HG03457 (cell line): ENCODE data around the gene SPNS2.

Source experiments
- ATAC-seq: cut with Tn5 transposase; IDR thresholded peaks from one replicate; pipeline ENCODE4 v1.9.1; 2021; ENCODE audit warnings: moderate number of reproducible peaks; ENCODE audit not compliant: unreplicated experiment

Gene SPNS2

DNA sequence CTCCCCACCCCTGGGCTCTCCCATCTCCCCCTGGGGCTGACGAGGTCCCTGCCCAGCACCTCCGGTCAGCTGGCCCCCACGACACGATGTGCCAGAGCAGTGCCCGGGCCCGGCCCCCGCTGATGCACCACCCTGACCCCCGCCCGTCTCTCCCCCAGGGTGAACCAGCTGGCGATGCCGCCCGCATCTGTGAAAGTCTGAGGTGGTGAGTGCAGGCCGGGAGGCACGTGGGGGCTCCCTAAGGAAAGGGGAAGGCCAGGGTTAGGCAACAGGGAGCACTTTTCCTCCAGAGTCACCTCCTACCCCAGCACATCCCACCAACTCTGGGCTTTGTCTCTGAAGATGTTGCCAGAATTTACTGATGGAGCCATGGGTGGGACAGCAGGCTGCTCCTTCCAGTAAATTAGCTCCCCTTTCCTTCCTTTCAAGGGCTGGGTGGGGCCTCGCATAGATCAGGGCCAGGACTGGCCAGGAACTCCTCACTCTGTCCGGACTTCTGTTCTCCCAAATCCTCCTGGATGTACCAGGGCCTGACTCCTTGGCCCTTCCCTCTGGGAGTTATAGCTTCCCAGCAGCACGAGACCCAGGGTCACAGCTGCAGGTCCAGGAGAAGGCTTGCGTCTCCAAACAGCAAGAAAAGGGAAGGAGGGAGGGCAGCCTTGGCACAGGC lies 38.2 kb downstream of the SPNS2 start:
- no peak for ATAC-seq

DNA sequence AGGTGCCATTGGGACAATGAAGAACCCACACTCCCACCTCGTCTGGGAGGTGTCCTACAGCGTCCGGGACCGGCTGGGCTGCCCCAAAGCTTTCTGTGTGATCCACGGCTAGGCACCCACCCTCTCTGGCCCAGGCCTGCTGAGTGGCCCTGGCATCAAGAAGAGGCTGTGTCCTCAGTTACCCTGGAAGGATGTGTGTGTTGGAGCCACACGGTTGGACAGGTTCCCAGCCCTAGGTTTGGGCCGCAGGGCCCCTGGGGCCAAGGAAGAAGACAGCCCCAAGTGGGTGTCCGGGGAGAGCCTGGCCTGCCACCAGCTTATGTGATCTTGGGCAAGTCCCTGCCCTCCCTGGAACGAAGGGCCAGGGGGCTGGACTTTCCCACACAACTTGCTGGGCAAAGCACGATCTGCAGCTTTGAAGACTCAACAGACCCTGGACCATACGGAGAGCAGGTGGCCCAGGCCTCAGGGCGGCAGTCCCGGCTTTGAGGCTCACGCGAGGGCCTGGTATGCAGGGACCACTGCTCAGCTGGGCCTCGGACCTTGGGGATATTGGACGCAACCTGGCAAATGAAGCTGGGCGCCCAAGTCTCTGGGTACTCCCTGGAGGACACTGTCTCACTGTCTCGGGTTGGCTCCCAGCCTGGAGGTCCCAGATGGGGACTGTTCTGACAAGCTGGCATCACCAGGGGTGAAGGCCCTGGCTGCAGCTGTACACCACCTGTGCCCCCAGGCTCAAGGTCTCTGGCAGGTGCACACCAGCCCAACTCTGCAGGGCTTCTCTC lies 39.0 kb downstream of the SPNS2 start:
- ATAC-seq: no peak

DNA sequence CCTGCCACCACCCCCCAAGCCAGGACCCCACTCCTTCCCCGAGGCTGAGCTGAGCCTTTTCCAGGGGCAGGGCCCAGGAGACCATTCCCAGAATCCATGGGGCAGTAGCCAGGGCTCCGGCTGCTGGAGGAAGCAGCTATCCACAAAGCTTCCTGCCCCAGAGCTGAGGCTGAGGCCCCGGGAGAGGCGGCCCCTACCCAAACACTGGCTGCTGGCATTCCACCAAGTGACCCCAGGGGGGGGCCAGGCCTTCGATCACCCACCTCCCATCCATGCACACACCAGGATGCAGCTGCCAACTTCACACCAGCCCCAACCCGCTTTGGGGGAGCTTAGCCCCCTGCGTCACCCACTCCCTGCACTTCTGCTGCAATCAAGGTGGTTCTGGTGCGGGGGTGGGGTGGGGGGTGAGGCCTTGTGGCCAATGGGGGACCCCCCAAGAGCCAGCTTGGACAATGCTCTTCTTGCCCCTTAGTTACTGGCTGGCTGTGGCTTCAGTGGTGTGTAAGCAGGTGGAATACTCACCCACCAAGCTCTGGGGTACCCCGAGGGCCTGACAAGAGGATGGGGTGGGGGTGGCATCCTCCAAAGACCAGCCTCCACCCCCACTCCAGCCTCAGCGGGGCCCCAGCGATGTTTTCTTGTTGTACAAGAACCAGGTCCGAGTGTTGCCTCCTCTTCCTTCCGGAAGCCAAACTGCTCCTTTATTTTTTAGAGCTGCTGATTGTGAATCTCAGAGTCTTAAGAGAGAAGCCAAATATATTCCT lies 39.7 kb downstream of the SPNS2 start:
- ATAC-seq: no peak

DNA sequence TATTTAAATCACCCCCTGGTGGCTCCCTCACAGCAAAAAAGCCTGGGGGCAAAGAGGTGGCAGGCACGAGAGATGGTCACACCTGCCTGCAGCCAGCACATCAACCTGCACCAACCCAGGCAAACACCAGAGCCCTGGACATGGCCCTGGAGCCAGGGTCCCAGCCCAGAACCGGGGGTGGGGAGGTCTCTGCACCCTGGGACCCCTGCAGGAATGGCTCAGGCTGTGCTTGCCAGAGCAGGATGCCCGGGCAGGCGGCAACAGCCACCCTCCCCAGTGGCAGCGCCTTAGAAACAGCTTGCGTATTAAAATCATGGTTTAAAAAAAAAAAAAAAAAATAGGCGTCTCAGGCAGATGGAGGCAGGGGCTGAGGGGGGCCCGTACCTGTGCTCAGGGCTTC lies 40.3 kb downstream of the SPNS2 start:
- no peak for ATAC-seq

DNA sequence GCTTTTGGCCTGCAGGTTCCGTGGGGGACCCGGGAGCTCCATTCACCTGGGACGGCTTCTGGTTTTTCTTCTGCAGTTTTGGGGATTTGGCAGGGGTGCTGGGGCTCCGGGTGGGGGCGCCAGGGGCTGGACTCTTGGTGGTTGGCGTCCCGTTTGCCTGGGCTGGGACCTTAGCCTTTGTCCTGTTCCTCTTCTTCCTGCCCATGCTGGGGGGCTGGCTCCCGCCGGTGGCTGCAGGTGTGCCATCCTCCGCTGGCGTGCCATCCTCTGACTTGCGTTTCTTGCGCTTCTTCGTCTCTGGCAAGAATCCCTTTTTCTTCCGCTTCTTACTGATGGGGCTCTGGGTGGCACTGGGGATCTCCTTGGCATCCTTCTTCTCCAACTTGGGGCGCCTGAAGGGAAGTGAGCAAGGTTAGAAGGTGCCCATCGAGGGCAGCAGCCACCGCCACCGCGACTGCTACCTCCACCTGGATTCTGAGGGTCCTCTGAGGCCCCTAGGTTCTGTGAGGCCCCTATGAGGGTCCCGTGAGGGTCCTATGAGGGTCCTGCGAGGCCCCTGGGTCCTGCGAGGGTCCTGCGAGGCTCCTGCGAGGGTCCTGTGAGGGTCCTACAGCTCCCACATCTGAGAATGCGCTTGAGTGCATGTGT lies 41.0 kb downstream of the SPNS2 start:
- ATAC-seq: no peak

DNA sequence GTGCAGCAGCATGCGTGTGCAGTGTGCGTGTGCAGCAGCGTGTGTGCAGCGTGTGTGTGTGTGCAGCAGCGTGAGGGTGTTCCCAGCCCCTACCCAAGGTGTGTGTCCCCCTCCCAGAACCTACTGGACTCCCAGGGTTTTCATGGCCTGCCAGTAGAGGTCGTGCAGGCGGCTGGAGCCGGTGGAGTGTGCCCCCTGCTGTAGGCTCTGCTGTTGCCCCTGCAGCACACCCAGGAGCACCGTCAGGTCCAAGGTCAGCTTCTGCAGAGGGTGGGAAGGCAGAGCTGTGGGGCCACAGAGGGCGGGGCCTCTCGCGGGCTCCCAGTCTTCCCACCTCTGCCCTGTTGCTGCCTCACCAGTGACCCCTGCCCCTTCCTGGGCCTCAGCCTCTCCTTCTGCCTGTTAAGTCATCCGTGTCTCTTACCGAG lies 41.6 kb downstream of the SPNS2 start:
- no peak for ATAC-seq

DNA sequence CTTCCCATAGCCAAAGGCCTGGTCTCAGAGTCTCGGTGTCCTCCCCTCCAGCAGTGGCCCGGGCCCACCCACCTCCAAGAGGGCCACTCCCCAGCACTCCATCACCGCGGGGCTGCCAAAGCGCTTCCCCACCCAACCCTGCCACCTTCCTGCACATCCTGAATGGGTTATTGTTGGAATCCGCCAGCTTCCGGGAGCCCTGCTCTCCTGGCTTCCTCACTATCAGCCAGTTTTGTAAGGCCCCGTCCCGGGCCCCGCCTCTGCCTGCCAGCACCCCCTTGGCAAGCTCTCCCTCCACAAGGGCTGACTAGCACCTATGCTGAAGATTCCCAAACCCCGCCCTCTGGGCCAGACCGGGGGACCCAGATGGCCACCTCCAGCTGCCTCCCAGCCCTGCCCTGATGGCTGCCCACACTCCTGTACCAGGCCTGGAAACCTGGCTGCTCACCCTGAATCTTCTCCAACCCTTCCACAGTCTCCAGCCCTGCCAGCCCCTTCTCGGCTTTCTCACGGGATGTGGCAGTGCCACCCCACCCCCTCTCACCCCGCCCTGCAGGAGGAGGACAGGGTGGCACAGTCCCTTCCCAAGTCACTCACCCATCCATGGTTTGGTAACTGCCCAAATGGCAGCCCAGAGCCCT lies 42.1 kb downstream of the SPNS2 start:
- no peak for ATAC-seq

DNA sequence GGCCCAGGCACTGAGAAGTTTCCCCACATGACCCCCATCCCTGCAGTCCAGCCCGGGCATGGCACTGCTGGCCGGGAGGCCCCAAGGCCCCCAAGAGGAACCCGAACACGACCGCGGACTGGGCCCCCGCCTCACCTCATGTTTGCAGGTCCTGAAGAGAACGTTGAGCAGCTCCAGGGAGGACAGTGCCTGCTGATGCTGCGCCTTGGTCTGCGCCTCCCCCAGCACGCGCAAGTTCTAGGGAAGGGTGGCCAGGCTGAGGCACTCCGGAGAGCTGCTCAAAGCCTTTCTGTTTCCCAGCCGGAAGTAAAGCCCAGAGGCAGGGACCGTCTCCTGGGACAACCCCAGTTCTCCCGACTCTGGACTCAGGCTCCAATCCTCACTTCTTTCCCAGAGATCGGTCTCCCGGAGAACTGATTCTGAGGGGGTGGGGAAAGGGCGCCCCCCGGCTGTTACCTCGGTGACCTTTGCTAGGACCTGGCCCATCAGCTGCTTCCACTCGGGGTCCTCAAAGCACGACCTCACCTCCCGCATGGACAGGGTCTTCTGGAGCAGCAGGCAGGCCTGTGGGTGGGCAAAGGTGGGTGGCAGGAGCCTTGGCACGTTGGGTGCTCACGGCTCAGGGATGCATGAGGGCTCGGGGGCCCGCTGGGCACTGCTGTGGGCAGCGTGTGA lies 42.8 kb downstream of the SPNS2 start:
- no peak for ATAC-seq

DNA sequence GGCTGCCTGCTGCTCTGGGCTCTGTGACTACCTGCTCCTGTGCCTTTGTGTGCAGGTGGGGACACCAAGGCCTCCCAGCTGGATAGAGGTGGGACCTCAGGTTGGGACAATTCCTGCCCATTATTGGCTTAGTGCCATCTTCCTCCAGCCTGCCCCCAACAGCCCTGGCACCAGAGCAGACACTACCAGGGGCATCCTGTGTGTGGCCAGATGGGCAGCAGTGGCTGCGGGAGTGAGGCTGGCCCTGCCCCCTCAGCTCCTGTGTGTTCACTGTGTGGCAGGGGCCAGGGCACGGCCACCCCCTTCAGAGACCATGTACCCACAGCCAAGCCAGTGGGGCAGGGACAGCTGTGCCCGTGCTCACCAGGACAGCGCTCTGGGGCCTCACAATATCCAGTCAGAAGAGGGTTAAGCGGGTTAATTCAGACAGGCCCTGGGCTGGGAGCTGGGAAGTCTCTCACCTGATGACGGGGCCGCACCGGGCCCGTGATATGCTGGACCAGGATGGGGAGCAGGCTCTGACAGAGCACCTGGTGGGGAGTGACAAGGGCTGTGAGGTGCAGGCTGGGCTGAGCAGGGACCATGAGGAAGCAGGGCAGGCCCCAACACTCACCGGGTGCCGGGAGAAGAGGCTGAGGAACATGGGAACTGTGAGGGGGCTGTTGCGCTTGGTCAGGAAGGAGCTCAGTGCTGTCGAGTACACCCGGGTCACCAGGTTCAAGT lies 43.5 kb downstream of the SPNS2 start:
- no peak for ATAC-seq

DNA sequence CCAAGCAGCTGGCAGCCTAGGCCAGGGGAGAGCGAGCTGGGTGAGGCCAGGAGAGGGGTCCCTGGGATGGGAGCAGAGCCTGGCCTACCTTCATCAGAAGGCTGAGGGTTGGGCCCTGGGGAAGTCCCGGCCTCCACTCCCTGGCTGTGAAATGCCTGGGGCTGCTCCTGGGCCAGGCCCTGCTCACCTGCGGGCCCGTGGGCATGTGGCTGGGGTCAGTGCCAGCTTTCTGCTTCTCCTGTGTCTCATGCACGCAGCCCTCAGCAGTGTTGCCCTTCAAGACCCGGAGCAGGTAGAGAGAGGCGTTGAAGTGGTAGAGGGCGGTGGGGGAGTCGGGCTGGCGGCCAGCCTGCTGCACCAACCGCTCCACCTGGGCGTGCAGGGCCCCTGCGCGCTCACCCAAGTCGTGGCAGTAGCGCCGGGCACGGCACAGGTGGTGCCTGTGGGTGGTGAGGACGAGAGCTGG lies 44.1 kb downstream of the SPNS2 start:
- ATAC-seq: no peak

DNA sequence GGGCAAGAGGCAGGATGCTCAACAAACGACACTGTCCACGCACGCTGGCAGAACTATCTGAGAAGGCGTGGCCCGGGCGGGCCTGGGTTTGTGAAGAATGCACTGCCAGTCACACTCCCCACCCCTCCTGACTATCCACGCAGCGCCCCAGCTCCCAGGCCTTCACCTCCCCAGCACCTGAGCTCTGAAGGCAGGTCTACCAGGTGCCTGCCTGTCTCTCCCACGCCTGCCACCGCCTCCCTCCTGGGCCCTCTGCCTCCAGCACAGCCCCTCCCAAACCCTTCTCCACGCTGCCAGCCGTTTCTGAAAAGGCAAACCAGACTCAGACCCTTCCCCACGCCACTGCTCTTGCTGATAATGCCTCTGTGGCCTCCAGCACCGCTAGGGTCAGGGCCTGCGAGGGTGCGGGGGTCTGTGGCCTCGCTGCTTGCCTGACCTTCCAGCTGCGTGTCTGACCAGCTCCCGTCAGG lies 44.9 kb downstream of the SPNS2 start:
- ATAC-seq: no peak

DNA sequence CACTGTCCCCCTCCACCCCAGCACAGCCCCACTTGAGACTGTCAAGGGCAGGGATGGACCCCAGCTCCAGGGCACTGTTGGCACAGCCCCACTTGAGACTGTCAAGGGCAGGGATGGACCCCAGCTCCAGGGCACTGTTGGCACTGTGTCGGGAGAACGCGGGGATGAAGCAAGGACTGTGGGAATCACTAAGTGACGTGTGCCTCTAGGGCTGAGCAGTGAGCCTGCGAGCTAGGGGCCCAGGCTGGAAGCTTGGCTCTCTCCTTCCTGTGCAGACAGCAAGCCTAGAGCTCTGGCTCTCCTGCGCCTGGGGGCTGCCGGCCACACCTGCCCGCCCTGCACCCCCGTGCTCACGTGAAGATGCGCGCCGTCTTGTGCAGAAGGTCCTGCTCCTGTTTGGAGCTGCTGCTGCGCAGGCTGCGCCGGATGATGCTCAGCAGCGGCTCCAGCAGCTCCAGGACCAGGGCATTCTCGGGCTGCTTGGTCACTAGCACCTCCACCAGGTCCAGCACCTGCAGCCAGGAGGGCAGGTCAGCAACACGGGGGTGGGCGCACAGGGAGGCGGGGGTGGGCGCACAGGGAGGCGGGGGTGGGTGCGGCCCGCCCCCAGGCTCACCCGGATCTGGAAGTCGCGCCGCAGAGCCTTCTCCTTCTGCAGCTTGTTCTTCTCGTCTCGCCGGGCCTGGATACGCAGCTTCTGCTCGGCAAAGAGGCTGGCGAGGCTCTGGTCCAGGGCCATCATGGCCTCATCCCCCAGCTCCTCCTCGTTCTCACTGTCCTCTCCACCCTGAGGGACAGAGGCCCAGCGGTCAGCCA lies 45.7 kb downstream of the SPNS2 start:
- ATAC-seq: no peak

DNA sequence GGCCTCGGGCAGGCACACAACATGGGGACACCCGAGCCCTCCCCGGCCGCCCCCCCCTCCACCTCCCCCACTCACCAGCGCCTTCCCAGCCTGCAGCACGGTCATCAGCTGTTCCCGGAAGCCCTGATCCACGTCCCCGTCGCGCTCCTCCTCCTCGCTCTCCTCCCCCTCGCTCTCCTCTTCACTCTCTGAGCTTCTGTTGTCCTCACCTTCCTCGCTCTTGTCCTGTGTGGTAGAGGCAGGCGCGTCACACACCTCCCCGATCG lies 46.2 kb downstream of the SPNS2 start:
- ATAC-seq: no peak

DNA sequence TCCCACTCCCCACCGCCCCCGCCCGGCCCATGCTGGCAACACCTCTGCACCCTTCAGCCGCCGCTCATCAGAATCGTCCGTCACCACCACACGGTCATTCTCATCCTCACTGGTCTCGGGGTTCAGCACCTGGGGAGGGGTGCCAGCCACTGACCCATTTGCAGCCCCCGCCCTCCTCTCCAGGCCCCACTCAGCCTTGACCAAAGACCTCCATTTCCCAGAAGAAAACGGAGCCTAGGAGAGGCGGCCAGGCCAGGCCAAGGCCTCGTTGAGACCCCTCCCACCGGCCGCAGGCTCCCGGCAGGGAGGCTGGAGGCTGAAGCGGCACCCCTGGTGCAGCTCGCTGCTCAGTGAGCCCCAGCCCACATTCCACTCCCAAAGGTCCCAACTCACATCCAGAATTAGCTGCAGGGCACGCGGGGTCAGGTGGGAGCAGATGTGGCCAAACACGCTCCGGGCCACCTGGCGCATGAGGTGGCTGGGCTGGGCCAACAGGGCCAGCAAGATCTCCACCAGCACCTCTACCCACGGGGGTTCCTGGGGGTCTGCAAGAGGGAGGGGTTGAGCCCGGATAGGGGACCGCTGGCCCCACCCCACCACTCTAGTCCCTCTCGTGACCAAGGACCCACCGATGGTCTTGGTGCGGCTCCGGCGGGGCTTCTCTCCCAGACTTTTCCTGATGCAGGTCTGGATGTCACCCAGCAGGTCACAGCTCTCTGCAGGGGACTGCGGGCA lies 46.7 kb downstream of the SPNS2 start:
- ATAC-seq: no peak

DNA sequence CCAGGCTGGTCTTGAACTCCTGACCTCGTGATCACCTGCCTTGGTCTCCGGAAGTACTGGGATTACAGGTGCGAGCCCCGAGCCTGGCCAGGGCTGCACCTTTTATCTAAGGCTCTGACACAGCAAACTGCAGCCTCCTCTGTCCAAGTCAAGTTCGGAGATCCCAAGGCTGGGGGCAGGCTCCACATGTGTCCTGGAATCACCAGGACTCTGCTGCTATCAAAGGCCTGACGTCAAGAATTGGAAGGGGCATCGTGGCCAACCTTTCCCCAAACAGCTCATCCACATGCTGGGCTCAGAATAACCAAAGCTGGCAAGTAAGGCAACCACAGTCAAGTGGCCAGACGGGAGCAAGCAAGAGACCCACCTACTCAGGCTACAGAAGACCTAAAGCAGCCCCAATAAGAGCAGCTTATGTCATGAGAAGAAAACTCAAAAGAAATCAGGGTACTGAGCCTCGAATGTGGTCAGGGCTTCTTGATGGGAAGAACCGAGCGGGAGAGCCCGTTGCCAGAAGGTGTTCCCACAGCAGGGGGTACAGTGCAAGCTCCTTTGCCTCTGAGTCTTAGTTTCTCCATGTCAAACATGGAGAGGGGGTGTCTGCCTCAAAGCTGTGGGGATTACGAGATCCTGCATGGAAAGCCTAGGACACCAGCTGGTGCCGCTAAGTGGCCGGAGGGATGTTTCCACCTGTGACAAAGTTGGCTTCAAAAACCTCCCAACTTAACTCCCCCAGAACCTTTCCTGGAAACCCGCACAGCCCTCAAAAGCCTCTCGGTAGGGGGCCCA lies 48.6 kb downstream of the SPNS2 start:
- ATAC-seq: no peak

DNA sequence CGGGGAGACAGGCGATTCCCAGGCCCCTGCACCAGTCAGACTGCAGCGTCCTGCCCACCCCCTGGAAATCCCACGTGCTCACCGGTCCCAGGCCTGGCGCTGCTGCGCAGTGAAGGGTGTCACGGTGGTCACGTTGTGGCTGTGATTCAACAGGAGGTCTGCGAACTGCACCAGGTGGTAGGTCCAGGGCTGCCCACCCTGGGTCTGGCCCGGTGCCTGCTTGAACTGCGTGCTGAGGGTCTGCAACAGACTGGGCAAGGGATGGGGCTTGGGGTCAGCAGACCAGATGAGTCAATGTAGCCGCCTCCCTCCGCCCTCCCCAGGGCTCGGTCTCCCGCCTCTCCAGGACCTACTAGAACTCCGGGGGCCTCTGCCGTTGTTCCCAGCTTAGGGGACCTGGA lies 49.4 kb downstream of the SPNS2 start:
- no peak for ATAC-seq

DNA sequence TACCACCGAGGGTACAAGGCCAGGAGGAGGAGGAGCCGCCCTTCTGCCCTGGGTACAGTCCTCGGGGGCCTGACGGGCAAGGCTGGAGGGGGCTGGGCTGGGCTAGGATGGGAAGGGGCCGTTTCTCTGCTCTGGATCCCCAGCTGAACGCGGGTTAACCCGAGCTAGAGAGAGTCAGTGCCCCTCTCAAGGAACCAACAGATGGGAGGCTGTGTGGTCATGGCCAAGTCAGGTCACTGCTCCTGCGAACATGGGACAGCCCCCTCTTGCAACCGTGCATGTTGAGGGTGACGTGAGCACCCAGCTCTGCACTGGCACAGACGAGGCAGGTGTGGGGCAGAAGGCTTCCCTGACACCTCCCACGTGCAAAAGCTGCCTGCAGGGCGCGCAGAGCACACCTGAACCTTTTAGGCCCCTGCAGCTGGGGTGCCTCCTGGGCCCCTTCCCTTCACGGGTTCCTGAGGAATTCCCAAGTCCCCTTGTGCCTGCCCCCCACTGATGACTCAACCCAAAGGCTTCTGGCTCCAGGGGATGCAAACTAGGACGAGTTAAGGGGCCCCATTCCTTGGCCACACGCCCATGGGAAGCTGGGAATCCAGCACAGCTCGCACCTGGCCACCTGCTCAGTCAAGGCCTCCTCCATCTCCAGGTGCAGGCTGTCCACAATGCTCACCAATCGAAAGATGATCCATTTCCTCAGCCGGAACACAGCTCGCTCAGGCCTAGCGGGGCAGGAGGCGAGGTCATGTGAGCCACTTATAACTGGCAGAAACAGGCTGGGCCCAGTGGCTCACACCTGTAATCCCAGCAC lies 50.2 kb downstream of the SPNS2 start:
- ATAC-seq: no peak
